ENCODE results near the gene CDH8. TPM values are rescaled to one million over a fixed set of nuclear protein-coding genes. Genes with fewer than 3 reads are reported as not detected.

The CDH8 gene
- total RNA-seq, 1 donor from 2014 or later: 8.0 TPM

- H3K4me3 Mint-ChIP-seq: no peak overlapping the region
- no peak for DNase-seq (ENCODE audit: extremely low spot score, unreplicated experiment)
- no peak overlapping the region for H3K27ac Mint-ChIP-seq
- H3K36me3 Mint-ChIP-seq: no peaks in the 10 kb centered on the region
- no peaks in the 10 kb centered on the region for H3K9me3 Mint-ChIP-seq
- TF ChIP-seq CTCF (conservative IDR thresholded peaks at IDR 0.05): no peak
- no peaks in the 10 kb centered on the region for H3K4me1 Mint-ChIP-seq (ENCODE audit: unreplicated experiment)
- no peaks in the 10 kb centered on the region for H3K27me3 Mint-ChIP-seq
Observed at GRCh38 chr16:61616088-61616487, 420.1 kb downstream of the CDH8 start.

GRCh38 chr16:61611847-61612491, 424.3 kb downstream of the CDH8 start:
- Mint-ChIP-seq H3K9me3 (no peaks in the 10 kb centered on the region), H3K27me3 (no peaks in the 10 kb centered on the region), H3K4me1 (ENCODE audit: unreplicated experiment) (no peaks in the 10 kb centered on the region), H3K4me3 (no peak overlapping the region), H3K36me3 (no peaks in the 10 kb centered on the region), H3K27ac (no peak overlapping the region)
- no peak for DNase-seq (ENCODE audit: extremely low spot score, unreplicated experiment)
- no peak for TF ChIP-seq CTCF (conservative IDR thresholded peaks at IDR 0.05)

- H3K36me3 Mint-ChIP-seq: no peaks in the 10 kb centered on the region
- no peaks in the 10 kb centered on the region for H3K4me1 Mint-ChIP-seq (ENCODE audit: unreplicated experiment)
- H3K27me3 Mint-ChIP-seq: no peaks in the 10 kb centered on the region
- no peak overlapping the region for H3K4me3 Mint-ChIP-seq
- DNase-seq (ENCODE audit: extremely low spot score, unreplicated experiment): no peak
- H3K9me3 Mint-ChIP-seq: peaks cover 4% of the 10 kb centered on the region
- TF ChIP-seq CTCF (conservative IDR thresholded peaks at IDR 0.05): no peak
- no peak overlapping the region for H3K27ac Mint-ChIP-seq
Observed at GRCh38 chr16:61606581-61606980, 429.7 kb downstream of the CDH8 start.
